Endometrial microvascular endothelial cells (primary cell): Measurements from ENCODE around the gene NPTX1. TPM values are rescaled to one million over a fixed set of nuclear protein-coding genes. Genes with fewer than 3 reads are reported as not detected.

ENCODE experiments used
- in situ Hi-C: cut with HindIII; loops from 2 replicates; pipeline ENCODE4 v1.10.0; 2017; ENCODE audit warnings: low sequenced_read_pairs, low pct_unique_long_range_greater_than_20kb; ENCODE audit errors: inconsistent ontology term
- total RNA-seq: library from RNA; depleted of rRNA; stranded (reverse); fragments of >200 nt; gene quantifications from one replicate; pipeline ENCODE4 v1.2.3, GENCODE V29; 2015; ENCODE audit errors: inconsistent ontology term

The NPTX1 gene
- total RNA-seq, 1 donor from 2014 or later, result 0.09 TPM

DNA sequence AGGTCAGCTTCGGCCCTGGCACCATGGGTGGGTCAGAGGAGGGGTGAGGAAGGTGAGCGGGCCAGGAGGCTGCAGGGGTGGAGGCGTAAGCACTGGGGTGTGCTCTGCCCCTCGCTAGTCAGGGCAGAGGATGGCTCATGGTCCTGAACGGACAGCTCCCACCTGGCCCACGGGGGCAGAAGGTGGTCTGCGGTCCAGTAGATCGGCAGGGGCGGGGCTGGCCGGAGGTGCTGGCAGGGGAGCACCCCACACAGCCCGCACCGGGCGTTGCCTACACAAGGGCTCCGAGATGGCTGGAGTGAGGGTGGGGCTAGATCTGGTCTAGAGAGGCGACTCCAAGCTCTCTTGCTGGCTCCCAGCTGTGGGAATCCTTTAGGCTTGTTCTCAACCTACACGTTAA is 8.2 kb downstream of the NPTX1 start:
- in situ Hi-C loops, result no loop called here

DNA sequence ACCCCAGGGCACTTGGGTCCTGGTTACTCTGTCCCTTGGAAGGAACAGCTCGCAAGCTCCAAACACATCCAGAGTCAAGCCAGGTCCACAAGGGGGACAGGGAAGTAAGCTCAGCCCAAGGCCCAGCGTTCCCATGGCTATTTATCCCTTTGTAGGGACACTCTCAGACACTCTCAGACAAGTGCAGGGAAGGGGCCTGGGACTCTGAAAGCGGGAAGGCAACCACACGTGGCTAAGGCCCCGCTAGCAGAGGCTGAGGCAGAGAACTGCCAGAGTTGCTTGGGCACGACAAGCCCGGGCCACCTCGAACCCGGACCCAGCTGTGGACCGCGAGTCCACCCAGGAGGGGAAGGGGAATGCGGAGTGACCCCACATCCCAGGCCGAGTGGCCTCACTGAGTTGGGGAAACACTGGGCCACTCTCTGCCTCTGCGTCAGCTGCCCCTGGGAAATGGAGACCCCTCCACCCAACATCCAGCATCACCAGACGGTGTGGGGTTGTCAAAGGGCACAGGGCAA is 10.2 kb downstream of the NPTX1 start:
- in situ Hi-C loops, result no loop called here

DNA sequence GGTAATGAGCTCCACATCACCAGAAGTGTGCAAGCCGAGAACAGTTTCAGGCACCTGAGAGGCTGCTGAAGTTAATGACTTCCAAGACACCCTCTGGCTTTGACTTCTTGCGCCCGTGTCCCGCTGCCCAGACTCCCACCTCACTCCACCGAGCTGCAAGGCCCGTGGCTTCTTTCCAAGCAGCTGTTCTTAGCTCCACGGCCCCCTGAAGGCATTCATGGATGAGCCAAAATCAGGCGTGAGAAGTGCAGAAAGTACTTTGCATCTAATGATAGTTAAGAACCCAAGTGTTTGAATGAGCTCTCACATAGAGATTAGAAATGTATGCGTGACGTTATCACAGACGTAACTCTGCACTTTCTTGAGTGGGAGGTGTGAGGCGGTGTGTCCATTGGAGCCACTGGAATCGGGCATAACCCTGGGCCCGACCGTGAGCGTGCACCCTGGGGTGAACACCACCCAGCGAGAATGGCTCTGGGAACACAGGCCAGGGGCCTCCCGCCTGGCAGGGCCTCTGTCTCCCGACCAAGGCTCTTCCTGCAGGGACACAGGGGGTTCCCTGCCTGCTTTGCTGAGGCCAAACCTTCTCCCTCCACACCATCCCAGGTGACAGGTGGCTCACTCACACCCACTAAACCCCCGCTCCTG is 11.0 kb downstream of the NPTX1 start:
- in situ Hi-C loops, result no loop called here

DNA sequence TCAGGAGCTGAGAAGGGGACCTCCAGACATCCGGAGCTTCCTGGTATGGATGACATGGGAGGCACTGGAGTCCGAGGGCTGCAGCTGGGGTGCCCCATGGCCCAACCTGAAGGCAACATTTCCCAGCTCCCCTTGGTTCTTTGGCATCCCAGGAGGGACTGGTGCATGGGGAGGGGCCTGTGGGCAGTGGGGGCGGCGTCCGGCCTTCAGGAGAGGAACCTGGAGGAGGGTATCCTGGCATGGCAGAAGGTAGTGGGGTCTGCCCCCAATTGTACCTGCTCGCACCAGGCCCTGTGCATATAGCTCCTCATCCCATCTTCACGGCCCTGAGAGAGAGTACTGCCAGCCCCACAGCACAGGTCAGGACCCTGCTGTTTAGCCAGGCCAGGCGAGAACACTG is 11.9 kb downstream of the NPTX1 start:
- in situ Hi-C loops, result no loop called here

DNA sequence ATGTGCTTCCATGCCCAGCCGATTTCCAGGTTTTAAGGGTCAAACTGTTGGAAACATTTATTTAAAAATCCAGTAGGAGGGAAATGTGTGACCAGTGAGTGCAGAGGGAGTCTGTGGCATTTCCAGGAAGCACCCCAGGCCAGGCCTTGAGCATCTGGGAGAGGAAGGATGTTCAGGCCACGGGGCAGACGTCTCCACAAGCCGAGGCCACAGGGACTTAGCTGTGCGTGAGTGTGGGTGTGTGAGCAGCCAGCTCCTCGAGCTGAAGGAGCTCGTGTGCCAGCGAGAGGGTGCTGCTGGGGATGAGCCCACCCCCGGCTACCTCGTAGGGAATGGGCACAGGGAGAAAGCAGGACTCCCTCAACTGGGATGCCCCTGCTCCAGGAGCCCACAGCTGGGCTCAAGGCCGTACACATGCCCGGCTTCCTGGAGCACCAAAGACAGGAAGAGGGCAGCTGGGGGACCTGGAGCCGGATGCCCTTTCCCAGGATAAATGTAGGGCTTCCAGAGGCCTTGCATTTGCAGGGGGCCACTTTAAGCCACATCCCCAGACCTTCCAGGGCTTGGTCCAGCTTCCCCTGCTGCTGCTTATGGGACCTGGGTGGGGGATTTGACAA is 12.5 kb downstream of the NPTX1 start:
- in situ Hi-C loops, result no loop called here

DNA sequence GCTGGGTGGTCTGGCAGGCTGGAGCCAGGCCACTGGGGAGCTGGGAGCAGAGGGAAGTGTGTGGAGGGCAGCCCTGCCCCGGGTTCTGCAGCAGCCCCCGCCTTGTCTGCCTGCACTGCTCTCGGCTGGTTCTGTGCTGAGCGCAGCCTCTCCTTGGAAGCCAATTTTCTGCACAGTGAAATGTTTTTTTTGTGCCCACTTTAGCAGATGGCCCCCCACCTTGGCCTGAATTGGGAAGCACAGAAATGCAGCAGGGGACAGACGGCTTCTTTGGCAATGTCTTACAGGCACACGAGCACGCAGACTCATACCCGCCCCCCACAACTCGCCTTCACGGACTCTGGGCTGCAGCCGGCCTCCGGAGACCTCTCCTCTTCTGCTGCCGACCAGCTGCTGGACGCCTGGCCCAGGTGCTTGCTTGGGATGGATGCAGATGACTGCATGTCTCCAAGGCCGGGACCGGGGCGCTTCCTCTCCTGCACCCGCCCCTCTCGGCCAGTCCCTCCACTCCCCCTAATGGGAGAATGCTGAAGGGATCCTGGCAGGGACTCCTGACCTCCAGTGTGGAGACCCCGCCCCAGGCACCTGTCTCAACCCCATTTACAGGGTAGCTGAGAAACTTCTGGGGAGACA is 14.8 kb downstream of the NPTX1 start:
- in situ Hi-C loops, result no loop called here

DNA sequence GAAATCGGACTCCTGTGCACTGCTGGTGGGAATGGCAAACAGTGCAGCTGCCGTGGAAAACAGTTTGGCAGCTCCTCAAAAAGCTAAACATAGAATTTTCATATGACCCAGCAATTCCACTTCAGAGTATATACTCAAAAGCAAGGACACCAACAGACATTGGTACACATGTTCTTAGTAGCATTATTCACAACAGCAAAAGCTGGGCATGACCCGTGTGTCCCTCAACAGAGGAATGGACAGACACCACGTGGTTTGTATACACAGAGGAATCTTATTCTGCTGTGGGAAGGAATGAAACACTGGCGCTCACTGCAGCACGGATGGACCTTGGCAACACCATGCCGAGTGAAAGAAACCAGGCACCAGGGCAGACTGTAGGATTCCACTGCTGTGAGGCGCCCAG is 16.0 kb downstream of the NPTX1 start:
- in situ Hi-C loops, result no loop called here

DNA sequence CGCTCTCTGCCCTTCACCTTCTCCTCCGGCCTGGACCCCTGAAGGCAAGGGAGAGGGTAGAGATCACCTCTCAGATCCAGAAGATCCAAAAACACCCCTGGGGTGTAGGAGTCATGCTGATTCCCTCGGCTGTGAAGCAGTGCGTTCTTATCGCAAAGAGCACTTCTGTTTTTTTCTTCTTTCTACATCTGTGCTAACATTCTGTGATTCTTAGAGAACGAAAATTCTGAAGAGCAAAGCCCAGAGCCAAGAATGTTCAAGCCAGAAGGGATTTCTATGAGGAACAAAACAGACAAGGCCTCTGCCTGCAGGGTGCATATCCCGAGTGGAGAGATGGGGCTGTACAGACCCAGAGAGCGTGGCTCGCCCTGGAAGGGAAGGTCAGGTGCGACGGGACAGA is 17.2 kb downstream of the NPTX1 start:
- in situ Hi-C loops, result no loop called here

DNA sequence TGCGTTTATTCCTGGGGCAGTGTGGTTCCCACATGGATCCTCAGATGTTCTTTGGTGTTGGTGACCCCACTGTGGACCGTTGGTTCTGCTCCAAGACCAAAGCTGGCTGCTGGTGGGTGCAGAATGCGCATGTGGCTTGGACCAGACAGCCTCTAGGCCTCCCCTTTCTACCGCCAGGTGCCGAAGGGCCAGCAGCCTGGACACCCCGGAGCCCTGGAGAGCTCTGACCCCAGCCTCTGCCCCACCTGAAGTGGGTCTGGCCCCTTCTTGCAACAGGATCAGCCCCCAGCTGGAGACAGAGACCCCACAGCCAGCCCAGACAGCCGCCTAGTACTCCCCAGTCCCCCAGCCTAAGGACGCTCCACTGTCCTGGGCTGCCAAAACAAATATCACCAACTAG is 18.4 kb downstream of the NPTX1 start:
- in situ Hi-C loops, result no loop called here

DNA sequence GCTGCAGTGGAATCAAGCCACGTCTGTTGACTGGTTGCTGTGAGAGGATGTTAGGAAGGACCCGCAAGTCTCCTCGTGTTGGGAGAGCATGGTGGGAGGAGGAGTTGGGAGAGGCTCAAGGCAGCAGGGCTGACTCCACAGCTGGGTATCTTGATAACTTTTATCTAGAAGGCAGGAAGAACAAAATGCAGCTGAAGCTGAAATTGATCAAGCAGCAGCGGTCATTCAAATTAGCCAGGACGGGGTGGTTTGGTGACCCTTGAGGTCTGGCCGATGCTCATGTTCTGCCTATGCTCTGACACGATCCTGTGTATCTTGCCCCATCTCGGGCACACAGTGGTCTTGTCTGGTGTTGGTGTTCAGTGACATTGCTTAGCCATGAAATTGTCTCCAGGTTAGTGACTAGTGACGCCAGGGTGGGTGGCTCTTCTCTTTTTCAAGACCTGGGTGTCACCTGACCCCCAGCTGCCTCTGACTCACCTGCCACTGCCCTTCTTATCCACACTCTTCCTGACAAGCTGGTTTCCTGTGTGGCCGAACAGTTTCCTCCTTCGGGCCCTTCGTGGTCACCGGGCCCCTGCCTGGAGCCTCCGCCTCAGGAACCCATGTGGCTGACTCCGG is 19.1 kb downstream of the NPTX1 start:
- in situ Hi-C loops, result no loop called here

DNA sequence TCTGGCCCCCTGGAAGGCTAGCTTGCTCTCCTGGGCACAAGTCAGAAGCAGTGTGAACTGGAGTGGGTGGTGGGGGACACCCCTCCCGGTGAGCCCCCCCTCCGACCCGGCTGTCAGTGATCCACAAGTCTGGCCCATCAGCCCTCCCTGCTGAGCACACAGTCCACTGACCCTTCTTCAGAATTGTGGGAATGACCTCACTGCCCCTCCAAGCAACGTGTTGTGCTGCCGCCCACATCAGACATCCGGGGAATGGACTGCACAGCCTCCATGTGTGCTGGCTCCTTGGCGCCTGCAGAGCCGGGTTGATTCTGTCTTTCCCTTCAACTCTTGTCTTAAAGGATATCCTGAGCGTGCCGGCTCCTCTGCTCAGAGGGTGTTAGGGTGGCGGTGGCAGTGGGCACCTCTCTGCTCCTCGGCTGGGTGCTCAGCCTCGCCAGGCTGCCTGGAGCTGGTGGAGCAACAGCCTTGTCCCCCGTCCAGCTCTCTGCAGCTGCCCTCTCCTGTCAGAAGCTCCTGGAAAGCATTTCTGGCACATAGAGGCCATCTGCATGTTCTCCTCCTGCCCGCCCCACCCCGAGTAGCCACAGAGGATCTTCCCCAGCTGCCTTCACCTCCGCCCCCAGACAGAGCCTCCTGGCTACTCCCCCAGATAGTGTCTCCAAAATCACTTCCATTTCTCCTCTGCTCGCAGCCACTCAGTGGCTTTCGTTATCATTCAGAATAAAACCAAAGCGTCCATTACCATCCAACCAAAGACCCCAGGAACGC is 19.8 kb downstream of the NPTX1 start:
- in situ Hi-C loops, result no loop called here

DNA sequence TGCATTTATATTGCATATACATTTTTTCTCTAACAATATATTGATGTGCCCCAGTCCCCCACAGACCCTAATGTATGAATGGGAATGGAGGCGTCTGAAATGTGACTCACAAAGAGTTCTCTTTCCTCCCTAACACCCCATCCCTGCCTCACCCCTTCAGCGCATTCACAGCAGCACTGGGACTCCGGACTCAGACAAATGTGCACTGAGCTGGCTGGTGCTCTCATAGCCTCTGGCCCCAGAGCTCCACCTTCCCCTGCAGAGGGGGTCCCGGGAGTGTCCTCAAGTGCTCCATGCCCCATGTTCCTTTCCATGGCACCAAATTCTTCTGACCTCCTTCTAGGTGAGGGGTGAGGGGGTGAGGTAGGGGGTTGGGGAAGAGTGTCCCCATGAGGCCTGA is 20.6 kb downstream of the NPTX1 start:
- in situ Hi-C loops, result no loop called here

DNA sequence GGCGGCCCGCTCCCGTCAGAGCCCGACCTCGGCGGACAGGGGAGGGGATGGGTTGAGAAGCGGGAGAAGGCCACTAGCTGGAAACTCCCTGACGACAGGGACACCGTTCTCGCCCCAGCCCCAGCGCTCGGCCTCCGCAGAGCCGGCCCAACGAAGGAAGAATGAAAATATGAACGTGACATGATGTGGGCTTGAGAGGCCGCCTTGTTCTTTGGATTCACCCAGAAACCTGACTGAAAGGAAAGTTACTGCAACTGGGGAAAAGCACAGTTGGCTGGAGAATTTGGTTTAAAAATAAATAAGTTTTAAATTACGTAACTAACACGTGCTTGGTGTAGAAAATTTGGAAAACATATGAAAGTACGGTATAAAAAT is 21.1 kb downstream of the NPTX1 start:
- in situ Hi-C loops, result no loop called here

DNA sequence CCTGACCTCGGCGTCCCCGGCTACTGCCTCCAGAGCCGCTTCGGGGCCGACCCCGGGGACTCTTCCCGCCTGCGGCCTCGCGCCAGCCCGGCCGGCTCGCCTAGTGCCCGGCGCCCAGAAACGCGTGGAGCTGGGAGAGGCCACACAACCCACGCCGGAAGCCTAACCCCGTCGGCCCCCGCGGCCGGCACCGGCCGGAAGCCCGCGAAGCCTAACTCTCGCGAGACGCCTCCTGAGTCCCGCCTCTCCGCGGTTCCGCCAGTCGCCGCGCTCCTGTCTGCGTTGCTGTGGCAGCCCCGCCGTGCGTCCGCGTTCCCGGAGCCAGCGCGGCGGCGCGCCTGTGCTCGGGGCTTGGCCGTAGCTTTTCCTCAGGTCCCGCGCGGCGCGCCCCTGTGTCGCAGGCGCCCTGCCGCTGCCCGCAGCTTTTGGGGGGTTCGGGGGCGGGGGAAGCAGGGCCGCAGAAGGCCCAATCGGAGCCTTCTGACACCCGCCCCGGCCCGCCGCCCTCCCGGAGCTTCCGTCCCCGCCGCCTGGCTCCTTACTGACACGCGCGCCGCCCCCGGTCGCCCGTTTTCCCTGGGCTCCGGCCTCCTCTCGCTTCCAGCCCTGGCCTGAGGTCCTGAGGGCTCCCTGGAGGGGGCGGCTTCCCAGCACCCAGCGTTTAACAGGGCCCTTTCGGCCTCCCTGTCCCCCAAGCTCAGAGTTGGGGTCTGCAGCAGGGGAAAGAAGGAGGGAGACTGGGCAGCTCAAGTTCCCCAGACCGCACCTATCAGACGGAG is 21.7 kb downstream of the NPTX1 start:
- in situ Hi-C loops, result no loop called here

DNA sequence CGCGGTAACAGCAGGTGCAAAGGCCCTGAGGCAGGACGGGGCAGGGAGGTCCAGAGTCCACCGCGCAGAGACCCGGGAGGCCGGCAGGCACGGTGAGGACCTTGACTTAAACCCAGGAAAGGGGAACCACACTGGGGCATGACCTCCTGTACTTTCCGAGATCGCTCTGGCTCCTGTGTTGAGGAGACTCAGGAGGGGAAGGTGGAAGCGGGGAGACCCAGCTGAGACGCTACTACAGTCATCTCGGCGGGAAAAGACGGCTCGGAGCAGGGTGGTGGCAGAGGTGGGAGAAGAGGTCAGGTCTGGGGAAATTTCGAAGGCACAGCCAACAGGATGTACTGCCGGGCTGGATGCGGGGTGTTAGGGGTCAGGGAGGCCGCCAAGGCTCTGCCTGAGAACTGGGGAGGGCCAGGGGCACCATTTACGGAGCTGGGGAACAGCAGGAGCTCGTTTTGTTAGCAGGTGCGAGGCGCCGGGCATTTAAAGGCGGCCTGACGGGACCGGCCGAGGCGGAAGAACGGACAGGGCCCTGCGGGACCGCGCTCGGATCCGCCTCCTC is 22.3 kb downstream of the NPTX1 start:
- in situ Hi-C loops, result no loop called here

DNA sequence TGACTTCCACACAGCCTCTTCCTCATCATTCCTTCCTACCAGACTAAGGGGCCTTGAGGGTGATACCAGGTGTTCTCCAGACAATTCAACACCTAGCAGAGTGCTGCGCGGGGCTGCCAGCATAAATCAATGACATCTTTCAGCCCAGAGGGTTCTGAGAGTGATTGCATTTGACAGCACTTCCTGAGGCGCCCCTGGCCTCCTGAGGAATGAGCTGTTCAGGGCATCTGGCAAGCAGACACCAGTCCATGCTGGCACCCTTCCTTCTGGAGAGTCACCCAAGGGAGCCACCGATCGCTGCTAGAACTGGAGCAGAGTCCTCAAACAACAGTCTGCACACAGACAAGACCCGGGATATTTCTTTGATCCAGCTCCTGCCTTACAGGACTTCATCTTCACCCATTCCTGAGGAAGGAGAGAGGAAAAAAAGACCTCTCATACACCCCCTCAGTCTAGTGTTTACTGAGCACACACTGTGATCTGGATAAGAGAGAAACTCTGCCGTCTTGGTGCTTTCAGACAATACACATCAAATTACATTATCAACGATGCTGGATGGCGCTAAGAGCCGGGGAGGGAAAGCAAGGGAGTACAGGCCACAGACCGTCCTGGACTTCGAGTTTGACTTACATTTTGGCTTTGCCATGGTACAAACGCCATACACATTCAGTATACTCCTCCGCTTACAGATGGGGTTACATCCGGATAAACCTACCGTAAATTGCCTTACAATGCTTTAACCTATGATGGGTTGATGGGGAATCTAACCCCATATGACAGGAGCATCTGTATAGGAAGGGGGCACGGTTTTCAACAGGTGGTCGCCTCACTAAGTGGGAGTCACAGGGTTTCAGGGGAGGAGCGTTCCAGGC is 23.0 kb downstream of the NPTX1 start:
- in situ Hi-C loops, result no loop called here

DNA sequence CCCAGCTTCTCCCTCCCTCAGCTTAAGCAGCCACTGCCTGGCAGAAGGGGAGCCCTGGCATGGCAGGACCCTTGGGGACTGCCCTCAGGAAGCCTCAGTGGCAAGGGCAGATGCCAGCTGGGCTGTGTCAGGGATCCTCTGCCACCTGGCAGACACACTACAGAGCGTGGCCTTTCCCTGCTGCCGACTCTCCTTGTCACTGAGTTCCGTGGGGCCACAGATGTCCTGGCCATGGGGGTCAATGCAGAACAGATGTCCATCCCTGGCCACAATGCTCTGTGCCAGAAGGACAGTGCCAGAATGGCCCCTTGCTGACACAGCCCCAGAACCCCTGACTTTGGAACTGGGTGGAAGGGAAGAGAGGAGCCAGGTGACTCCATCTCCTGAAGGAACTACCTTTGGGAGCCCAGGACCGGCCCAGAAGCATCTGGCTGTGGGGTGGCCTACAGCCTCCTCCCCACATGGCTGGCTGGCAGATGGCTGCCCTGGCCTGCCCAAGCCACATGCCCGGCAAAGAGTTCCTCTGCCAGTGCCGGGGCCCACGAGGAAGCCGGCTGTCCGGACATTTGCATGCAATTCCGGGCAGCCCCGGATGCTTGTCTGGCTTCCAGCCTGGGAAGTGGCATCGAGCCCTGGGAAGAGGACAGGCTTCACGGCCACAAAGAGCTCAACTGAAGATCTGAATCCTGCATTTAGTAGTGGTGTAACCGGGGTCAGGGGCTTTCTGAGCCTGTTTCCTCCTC is 24.1 kb downstream of the NPTX1 start:
- in situ Hi-C loops, result no loop called here
